Bronchial epithelial cell (primary cell): ENCODE data around the gene SSBP3. TPM values are rescaled to one million over a fixed set of nuclear protein-coding genes. Genes with fewer than 3 reads are reported as not detected.
"Not testable (repeated sequence)": the region's sequence is repeated elsewhere in the genome, so short reads cannot be mapped to it uniquely, and the experiment has no call there.

Experiments used
- DNase-seq: peaks from one replicate; pipeline ENCODE4 v3.0.0-alpha.2; 2010; ENCODE audit warnings: low read depth
- FAIRE-seq: peaks from 2 replicates; lab custom pipeline; 2011; peaks lifted over from hg19 to GRCh38; lab: Jason Lieb, UNC
- H3K27me3 ChIP-seq: 2 replicates; pipeline ENCODE4 v1.5.1; 2011; ENCODE audit warnings: low read length; ENCODE audit not compliant: control insufficient read depth, insufficient read depth
- H3K36me3 ChIP-seq: 2 replicates; pipeline ENCODE4 v1.5.1; 2011; ENCODE audit warnings: low read length; ENCODE audit not compliant: control insufficient read depth, insufficient read depth
- H3K4me3 ChIP-seq: 2 replicates; pipeline ENCODE4 v1.5.1; 2011; ENCODE audit warnings: mild to moderate bottlenecking, low read depth, low read length, control low read depth
- CTCF ChIP-seq: IDR thresholded peaks from 2 replicates; pipeline ENCODE4 v1.5.1; 2011; ENCODE audit warnings: mild to moderate bottlenecking, moderate library complexity, low read length, control low read depth, inconsistent platforms; ENCODE audit not compliant: insufficient read depth, severe bottlenecking
- total RNA-seq: library from RNA; depleted of rRNA; stranded (reverse); fragments of >200 nt; gene quantifications from 2 replicates; pipeline ENCODE4 v1.2.1, GENCODE V29; 2014

Gene SSBP3
- total RNA-seq, 1 donor from 2014 or later = 3.7 TPM

GRCh38 chr1:54425152-54425584 is 19.0 kb upstream of the SSBP3 start:
- DNase-seq = no peak
- TF ChIP-seq CTCF = no peak
- FAIRE-seq = no peak

GRCh38 chr1:54424398-54424797 is 18.2 kb upstream of the SSBP3 start:
- no peak for FAIRE-seq
- no peaks in the 10 kb centered on the region for H3K36me3 ChIP-seq
- H3K27me3 ChIP-seq = no peaks in the 10 kb centered on the region
- no peak for DNase-seq
- TF ChIP-seq CTCF = no peak
- H3K4me3 ChIP-seq = no peak overlapping the region

More at GRCh38 chr1:54425152-54425584, 19.0 kb upstream of the SSBP3 start:
- H3K27me3 ChIP-seq = no peaks in the 10 kb centered on the region
- H3K4me3 ChIP-seq = no peak overlapping the region
- H3K36me3 ChIP-seq = no peaks in the 10 kb centered on the region

- Histone ChIP-seq H3K36me3 (no peaks in the 10 kb centered on the region), H3K27me3 (no peaks in the 10 kb centered on the region), H3K4me3 (no peak overlapping the region)
- DNase-seq = peak; percentile 64
- TF ChIP-seq CTCF = no peak
- no peak for FAIRE-seq
Measured at GRCh38 chr1:54421101-54421504, 14.9 kb upstream of the SSBP3 start.

GRCh38 chr1:54418598-54418997 is 12.4 kb upstream of the SSBP3 start:
- not testable (repeated sequence) for FAIRE-seq, H3K36me3 ChIP-seq, DNase-seq, H3K4me3 ChIP-seq, H3K27me3 ChIP-seq

GRCh38 chr1:54417123-54417522 is 10.9 kb upstream of the SSBP3 start:
- FAIRE-seq (no peak), DNase-seq (no peak)
- no peaks in the 10 kb centered on the region for H3K27me3 ChIP-seq
- no peaks in the 10 kb centered on the region for H3K36me3 ChIP-seq
- TF ChIP-seq CTCF = no peak
- H3K4me3 ChIP-seq = no peak overlapping the region

- FAIRE-seq (no peak), DNase-seq (no peak)
- H3K27me3 ChIP-seq = no peaks in the 10 kb centered on the region
- no peaks in the 10 kb centered on the region for H3K36me3 ChIP-seq
- H3K4me3 ChIP-seq = no peak overlapping the region
- no peak for TF ChIP-seq CTCF
Measured at GRCh38 chr1:54416435-54416834, 10.2 kb upstream of the SSBP3 start.
